SK-N-SH (cell line): ENCODE results near the gene MEIS2.

Experiments
- ELF1 ChIP-seq: IDR thresholded peaks from 2 replicates; pipeline ENCODE4 v1.4.0; 2012
- FOXJ3 ChIP-seq: sonication (generic); formaldehyde crosslinking; IDR thresholded peaks from 2 replicates; pipeline ENCODE4 v1.5.1; 2020; ENCODE audit warnings: mild to moderate bottlenecking, missing genetic modification reagents
- FOXM1 ChIP-seq: IDR thresholded peaks from 2 replicates; pipeline ENCODE4 v1.4.0; 2012; ENCODE audit warnings: low read depth, mild to moderate bottlenecking
- GABPA ChIP-seq: IDR thresholded peaks from 2 replicates; pipeline ENCODE4 v1.4.0; 2012; ENCODE audit warnings: low read depth, mild to moderate bottlenecking
- MXI1 ChIP-seq: IDR thresholded peaks from 2 replicates; pipeline ENCODE4 v1.6.1; 2012; ENCODE audit warnings: mild to moderate bottlenecking, low read depth, low read length, improper control_type of control experiment
- PBX3 ChIP-seq: IDR thresholded peaks from 2 replicates; pipeline ENCODE4; 2012
- RCOR1 ChIP-seq: fragments of 150-350 bp; IDR thresholded peaks from 2 replicates; pipeline ENCODE4 v1.6.1; 2017; ENCODE audit warnings: antibody characterized with exemption, low read length
- REST ChIP-seq: IDR thresholded peaks from 2 replicates; pipeline ENCODE4 v1.6.1; 2012; ENCODE audit warnings: mild to moderate bottlenecking, low read depth, low read length, moderate library complexity
- USF2 ChIP-seq: fragments of 150-350 bp; IDR thresholded peaks from 2 replicates; pipeline ENCODE4 v1.6.1; 2017; ENCODE audit warnings: antibody characterized with exemption, low read length, low read depth, borderline replicate concordance
- TF ChIP-seq, protein P1 (sequence below): IDR thresholded peaks from 2 replicates; pipeline ENCODE4 v1.4.0; 2012; ENCODE audit warnings: low read depth
- TF ChIP-seq, protein P2 (sequence below): fragments of 200-600 bp; sonication (generic); IDR thresholded peaks from 2 replicates; pipeline ENCODE4 v1.6.1; 2017; ENCODE audit warnings: antibody characterized with exemption, mild to moderate bottlenecking, moderate library complexity

- TF ChIP-seq FOXJ3 (CRISPR knock-in tag) (no peak), RCOR1 (no peak), MXI1 (no peak), ELF1 (no peak), USF2 (no peak), REST (no peak), GABPA (no peak), FOXM1 (no peak), PBX3 (no peak)
- TF ChIP-seq, protein P1, sequence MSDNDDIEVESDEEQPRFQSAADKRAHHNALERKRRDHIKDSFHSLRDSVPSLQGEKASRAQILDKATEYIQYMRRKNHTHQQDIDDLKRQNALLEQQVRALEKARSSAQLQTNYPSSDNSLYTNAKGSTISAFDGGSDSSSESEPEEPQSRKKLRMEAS, result no peak
- TF ChIP-seq, protein P2, sequence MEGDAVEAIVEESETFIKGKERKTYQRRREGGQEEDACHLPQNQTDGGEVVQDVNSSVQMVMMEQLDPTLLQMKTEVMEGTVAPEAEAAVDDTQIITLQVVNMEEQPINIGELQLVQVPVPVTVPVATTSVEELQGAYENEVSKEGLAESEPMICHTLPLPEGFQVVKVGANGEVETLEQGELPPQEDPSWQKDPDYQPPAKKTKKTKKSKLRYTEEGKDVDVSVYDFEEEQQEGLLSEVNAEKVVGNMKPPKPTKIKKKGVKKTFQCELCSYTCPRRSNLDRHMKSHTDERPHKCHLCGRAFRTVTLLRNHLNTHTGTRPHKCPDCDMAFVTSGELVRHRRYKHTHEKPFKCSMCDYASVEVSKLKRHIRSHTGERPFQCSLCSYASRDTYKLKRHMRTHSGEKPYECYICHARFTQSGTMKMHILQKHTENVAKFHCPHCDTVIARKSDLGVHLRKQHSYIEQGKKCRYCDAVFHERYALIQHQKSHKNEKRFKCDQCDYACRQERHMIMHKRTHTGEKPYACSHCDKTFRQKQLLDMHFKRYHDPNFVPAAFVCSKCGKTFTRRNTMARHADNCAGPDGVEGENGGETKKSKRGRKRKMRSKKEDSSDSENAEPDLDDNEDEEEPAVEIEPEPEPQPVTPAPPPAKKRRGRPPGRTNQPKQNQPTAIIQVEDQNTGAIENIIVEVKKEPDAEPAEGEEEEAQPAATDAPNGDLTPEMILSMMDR, result no peak
These were observed 3.0 kb downstream of the MEIS2 start for GRCh38 chr15:37097144-37097919.
